ENCODE results near the gene STK33.

DNA sequence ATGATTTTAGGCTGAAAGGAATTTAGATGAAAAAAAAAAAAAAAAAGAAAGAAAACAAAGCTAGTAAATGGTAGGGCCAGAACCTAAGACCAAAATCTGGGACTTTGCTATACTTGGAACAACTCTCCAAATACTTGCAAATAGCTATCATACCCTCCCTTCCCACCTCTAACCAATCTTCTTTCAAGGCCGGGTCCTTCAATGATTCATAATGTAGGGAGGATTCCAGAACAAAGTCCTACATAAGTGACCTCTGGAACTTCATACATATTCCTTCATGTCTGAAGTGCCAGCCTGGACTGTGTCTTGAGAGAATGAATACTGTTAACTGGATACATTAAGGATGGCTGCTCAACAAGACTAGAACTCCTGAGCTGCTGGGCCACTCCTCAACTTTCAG lies 9.9 kb downstream of the STK33 start:
- TF ChIP-seq, protein P1, sequence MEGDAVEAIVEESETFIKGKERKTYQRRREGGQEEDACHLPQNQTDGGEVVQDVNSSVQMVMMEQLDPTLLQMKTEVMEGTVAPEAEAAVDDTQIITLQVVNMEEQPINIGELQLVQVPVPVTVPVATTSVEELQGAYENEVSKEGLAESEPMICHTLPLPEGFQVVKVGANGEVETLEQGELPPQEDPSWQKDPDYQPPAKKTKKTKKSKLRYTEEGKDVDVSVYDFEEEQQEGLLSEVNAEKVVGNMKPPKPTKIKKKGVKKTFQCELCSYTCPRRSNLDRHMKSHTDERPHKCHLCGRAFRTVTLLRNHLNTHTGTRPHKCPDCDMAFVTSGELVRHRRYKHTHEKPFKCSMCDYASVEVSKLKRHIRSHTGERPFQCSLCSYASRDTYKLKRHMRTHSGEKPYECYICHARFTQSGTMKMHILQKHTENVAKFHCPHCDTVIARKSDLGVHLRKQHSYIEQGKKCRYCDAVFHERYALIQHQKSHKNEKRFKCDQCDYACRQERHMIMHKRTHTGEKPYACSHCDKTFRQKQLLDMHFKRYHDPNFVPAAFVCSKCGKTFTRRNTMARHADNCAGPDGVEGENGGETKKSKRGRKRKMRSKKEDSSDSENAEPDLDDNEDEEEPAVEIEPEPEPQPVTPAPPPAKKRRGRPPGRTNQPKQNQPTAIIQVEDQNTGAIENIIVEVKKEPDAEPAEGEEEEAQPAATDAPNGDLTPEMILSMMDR (IDR thresholded peaks at IDR 0.05): no peak
- TF ChIP-seq POLR2AphosphoS5 (IDR thresholded peaks at IDR 0.05; ENCODE audit: low read depth, low read length): no peak
- TF ChIP-seq, protein P2, sequence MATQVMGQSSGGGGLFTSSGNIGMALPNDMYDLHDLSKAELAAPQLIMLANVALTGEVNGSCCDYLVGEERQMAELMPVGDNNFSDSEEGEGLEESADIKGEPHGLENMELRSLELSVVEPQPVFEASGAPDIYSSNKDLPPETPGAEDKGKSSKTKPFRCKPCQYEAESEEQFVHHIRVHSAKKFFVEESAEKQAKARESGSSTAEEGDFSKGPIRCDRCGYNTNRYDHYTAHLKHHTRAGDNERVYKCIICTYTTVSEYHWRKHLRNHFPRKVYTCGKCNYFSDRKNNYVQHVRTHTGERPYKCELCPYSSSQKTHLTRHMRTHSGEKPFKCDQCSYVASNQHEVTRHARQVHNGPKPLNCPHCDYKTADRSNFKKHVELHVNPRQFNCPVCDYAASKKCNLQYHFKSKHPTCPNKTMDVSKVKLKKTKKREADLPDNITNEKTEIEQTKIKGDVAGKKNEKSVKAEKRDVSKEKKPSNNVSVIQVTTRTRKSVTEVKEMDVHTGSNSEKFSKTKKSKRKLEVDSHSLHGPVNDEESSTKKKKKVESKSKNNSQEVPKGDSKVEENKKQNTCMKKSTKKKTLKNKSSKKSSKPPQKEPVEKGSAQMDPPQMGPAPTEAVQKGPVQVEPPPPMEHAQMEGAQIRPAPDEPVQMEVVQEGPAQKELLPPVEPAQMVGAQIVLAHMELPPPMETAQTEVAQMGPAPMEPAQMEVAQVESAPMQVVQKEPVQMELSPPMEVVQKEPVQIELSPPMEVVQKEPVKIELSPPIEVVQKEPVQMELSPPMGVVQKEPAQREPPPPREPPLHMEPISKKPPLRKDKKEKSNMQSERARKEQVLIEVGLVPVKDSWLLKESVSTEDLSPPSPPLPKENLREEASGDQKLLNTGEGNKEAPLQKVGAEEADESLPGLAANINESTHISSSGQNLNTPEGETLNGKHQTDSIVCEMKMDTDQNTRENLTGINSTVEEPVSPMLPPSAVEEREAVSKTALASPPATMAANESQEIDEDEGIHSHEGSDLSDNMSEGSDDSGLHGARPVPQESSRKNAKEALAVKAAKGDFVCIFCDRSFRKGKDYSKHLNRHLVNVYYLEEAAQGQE (IDR thresholded peaks at IDR 0.05; ENCODE audit: insufficient read depth in 1 of 2, low read depth in 2 of 2, low read length in 1 of 2): no peak
- no peak for TF ChIP-seq TCF7L2 (IDR thresholded peaks at IDR 0.05; ENCODE audit: low read depth, low read length)
- TF ChIP-seq SIN3A (IDR thresholded peaks at IDR 0.05; ENCODE audit: borderline replicate concordance, insufficient read depth, low read depth, low read length): no peak

Data from Panc1 (cell line).